IPS-11a (cell line): ENCODE results near the gene RYR2.

Experiments
- H3K4me3 ChIP-seq: one replicate; pipeline ENCODE4 v1.5.1; 2013; ENCODE audit warnings: low read depth, low read length, control low read depth

The RYR2 gene

GRCh38 chr1:237702161-237702560 is 660.2 kb downstream of the RYR2 start:
- H3K4me3 ChIP-seq = no peak overlapping the region

GRCh38 chr1:237705462-237705861 is 663.5 kb downstream of the RYR2 start:
- H3K4me3 ChIP-seq = no peak overlapping the region

GRCh38 chr1:237709355-237709754 is 667.4 kb downstream of the RYR2 start:
- H3K4me3 ChIP-seq = no peak overlapping the region

GRCh38 chr1:237711281-237711680 is 669.3 kb downstream of the RYR2 start:
- H3K4me3 ChIP-seq = no peak overlapping the region

GRCh38 chr1:237712082-237712481 is 670.1 kb downstream of the RYR2 start:
- no peak overlapping the region for H3K4me3 ChIP-seq

DNA sequence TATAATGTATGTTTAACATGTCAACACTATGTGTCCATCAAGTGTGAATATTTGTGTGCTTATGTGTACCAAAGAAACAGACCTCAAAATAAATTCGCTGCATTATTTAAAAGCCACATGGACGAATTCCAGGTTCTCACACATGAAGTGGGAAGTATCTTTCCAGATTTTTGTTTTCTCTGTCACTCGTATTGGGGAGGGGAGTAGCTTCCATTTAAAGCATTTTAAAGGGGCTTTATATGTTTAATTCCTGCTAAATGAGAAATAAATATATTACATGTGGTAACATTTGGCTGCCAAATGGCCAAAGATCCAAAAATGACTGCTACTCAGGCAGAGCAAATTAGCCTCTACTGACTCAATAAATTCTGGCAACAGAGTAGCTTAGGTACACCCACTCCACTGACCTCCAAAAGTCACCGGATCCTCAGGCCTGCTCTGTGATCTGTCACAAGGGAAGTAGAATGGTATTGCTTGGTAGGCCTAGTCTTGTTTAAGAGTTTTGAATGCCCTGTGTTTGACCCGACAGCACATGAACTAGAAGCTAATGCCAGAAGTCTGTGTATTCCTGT is 670.7 kb downstream of the RYR2 start:
- H3K4me3 ChIP-seq = no peak overlapping the region

GRCh38 chr1:237713916-237714315 is 671.9 kb downstream of the RYR2 start:
- H3K4me3 ChIP-seq = no peak overlapping the region

- no peak overlapping the region for H3K4me3 ChIP-seq
Observed at GRCh38 chr1:237717106-237717505, 675.1 kb downstream of the RYR2 start.

GRCh38 chr1:237730826-237731350 is 688.9 kb downstream of the RYR2 start:
- H3K4me3 ChIP-seq = no peak overlapping the region

DNA sequence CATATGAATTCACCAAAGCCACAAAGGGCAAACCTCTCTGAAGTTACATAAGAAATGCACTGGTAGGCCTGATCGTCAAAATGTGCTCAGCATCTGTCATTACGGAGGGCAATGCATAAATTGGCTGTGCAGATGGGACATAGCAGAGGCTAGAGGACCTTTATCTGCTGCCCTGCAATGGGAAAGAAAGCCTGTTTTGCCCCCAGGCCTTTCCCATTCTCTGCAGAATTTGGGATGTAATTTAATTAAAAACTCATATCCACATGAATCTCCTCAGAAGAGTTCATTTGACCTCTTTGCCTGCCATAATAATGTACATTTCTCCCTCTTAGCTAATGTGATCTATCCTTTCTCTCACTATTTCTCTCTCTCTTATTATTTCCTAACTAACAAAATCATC is 690.7 kb downstream of the RYR2 start:
- no peak overlapping the region for H3K4me3 ChIP-seq

DNA sequence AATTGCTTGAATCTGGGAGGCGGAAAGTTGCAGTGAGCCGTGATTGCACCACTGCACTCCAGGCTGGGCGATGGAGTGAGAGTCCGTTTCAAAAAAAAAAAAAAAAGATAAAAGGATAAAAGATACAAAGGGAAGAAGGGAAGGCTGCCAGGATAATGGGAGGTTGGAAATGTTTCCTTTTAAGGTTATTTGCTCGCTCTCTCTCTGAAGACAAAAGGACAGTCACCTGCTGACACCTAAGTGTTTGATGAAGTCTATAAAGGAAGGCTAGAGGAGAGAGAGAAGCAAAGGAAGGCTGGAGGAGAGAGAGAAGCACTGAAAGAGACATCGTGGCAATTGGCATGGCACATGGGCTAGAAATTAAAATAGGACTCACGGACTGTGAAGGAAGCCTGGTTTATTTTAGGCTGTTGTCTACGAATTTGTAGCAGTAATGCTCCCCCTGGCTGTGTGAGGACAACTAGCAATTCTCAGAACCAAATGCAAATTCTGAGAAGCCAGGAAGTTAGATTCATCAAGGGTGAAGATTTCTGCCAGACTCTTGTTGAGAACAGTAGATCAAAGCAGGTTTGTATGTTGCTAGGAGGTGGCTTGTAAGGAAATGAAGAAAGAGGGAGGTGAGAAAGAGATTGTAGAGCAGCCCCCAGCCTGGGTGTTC is 694.5 kb downstream of the RYR2 start:
- H3K4me3 ChIP-seq = no peak overlapping the region

DNA sequence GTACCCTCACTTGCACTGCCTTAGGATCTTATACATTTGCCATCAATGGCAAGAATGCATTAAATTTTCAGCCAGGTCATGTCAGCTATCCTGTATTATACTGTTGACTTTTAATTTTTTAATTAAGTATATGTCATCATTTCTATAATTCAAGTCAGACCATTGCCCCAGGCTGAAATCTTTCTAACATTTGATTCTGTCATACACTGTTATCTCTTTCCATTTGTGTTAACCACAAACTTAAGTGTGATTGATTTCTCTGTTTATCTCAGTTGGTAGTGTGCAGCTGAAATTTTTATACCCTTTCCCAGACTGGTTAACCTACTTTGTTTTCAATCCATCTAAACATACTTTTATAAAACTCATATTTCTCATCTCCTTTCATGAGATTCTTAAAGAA is 695.5 kb downstream of the RYR2 start:
- H3K4me3 ChIP-seq = no peak overlapping the region

GRCh38 chr1:237737938-237738610 is 696.1 kb downstream of the RYR2 start:
- H3K4me3 ChIP-seq = no peak overlapping the region

GRCh38 chr1:237740846-237741245 is 698.9 kb downstream of the RYR2 start:
- H3K4me3 ChIP-seq = no peak overlapping the region

DNA sequence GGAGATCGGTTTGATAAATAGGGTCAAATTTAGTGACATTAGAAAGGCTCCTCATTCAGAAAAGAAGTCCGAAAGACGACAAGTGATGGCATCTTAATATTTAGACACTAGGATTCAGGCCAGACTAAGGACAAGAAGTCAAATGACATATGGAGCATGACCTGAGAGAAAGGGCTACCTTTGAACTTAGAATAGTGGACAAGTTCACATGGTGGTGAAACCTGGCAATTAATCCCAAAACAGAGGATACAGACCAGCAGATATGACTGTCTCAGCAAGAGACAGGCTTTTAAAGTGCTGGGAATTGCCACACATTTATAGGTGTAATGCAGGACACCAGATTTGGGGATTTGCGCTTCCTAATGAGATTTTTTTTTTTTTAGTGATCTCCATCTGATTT is 703.6 kb downstream of the RYR2 start:
- H3K4me3 ChIP-seq = no peak overlapping the region

DNA sequence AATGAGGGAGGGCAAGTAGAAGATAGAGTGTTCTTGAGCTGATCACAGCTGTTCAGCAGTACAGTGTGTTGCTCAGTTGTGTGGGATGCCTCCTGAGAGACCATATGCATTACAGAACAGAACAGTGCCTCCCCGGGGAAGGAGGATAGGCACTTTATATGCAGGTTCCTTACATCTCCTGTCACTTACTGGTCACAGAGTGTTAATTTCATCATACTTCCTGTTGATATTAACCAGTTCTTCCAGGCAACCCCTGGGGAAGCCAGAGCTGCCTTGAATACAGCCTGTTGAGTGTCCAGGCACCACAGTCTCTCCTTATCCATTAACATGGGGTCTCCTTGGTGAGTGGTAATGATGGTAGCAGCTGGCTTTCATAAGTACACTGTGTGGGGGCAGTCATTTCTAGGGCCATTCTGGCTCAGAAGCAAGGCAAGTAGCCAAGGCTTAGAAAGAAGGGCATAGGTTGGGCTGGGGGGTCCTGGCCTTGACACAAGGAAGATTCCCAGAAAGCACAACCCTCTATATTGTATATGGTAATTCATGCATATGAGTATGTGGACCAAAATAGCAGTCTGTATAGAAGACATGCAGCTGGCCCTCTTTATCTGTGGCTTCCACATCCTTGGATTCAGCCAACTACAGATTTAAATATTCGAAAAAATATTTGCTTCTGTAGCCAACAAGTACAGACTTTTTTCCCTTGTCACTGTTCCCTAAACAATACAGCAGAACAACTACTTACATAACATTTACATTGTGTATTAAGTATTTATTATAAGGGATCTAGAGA is 706.4 kb downstream of the RYR2 start:
- no peak overlapping the region for H3K4me3 ChIP-seq

- no peak overlapping the region for H3K4me3 ChIP-seq
Observed at GRCh38 chr1:237749122-237749521, 707.1 kb downstream of the RYR2 start.

DNA sequence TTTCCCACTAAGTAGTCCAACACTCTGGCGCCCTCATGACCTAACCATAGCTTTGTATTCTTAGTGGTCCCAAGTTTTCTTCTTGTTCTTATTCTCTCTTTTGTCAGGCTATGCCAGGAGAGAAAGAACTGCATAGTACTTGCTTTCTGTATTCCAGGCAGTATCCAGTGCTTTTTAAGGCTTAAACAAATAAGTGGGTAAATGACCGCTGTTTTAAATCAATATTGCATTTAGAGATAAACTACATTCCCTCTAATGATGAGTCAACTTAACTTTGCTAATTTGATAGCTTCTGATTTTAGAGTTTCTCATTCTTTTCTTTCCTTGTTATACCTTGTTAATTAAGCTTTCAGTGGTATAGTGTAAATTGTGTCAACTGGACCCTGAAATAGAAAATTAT is 709.1 kb downstream of the RYR2 start:
- no peak overlapping the region for H3K4me3 ChIP-seq

DNA sequence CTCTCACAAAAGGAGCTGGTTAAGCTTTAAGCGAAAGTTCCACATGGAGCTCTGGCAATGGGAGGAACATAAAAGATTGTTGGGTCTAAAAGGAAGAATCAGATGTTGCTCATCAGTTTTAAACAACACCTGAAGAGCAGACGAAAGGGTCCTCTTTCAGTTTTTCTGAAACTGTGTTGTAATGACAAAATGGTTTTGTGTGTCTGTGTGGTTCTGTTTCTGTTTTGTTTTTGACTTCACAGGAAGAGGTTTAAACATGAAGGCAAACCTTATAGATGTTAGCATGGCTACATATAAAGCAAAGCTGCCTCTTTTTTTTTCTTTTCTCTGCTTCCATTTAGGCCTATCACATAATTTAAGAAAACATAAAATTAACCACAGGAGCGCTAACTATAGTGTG is 712.6 kb downstream of the RYR2 start:
- H3K4me3 ChIP-seq = no peak overlapping the region

DNA sequence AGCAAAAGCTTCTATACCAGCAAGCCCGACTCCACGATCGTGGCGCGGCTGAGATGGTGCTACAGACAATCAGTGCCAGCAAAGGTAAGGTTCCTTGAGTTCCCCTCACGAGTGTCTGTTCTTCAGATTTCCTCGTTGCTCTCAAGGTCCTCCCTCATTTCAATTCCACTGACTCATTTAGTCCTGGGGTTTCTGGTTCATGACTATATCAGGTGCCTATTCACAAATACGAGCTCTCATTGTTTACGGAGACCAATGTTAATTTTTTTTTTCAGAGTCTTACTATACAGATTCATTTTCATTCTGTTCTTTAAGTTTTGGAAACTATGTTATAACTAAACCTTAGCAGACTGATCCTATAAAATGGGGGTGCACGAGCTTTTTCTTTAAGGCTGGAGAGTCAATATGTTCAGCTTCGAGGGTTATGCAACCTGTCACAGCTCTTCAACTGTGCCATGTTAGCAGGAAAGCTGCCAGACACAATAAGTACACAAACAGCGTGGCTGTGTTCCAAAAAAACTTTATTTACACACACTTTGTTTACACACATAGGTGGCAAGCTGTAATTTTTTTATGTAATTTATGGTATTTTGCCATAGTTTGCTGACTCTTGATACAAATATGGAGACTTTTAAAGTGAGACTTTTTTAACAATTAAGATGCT is 714.5 kb downstream of the RYR2 start:
- no peak overlapping the region for H3K4me3 ChIP-seq

DNA sequence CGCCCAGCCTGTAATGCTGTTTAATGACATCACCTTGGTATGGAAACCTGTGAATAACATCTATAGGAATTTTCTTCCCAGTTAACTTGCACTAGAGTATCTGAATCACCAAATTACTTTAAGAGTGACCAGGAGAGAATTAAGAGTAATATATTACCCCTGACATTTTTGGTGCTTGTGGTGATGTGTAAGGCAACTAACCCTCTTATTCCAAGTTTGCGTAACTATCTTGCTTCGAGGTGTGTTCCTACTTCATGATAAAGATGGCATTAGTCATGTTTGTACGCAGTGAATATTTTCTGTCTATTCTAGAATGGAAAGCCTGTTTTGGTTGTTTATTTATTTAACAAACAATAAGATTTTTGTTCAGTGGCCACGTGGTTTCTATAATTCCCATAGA is 717.4 kb downstream of the RYR2 start:
- no peak overlapping the region for H3K4me3 ChIP-seq
